Skin of body (tissue), 2 donors: ENCODE data around the gene RCC1. TPM values are rescaled to one million over a fixed set of nuclear protein-coding genes. Genes with fewer than 3 reads are reported as not detected.
"Not testable (repeated sequence)": the region's sequence is repeated elsewhere in the genome, so short reads cannot be mapped to it uniquely, and the experiment has no call there.

Source experiments
- DNase-seq: peaks from one replicate; lab custom pipeline; 2025; lab: John Stamatoyannopoulos, UW
- total RNA-seq: library from RNA; depleted of rRNA; stranded (reverse); fragments of >200 nt; gene quantifications from one replicate; pipeline ENCODE4 v1.2.3, GENCODE V29; 2014

The RCC1 gene, protein sequence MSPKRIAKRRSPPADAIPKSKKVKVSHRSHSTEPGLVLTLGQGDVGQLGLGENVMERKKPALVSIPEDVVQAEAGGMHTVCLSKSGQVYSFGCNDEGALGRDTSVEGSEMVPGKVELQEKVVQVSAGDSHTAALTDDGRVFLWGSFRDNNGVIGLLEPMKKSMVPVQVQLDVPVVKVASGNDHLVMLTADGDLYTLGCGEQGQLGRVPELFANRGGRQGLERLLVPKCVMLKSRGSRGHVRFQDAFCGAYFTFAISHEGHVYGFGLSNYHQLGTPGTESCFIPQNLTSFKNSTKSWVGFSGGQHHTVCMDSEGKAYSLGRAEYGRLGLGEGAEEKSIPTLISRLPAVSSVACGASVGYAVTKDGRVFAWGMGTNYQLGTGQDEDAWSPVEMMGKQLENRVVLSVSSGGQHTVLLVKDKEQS
- 15.8 TPM for total RNA-seq

DNA sequence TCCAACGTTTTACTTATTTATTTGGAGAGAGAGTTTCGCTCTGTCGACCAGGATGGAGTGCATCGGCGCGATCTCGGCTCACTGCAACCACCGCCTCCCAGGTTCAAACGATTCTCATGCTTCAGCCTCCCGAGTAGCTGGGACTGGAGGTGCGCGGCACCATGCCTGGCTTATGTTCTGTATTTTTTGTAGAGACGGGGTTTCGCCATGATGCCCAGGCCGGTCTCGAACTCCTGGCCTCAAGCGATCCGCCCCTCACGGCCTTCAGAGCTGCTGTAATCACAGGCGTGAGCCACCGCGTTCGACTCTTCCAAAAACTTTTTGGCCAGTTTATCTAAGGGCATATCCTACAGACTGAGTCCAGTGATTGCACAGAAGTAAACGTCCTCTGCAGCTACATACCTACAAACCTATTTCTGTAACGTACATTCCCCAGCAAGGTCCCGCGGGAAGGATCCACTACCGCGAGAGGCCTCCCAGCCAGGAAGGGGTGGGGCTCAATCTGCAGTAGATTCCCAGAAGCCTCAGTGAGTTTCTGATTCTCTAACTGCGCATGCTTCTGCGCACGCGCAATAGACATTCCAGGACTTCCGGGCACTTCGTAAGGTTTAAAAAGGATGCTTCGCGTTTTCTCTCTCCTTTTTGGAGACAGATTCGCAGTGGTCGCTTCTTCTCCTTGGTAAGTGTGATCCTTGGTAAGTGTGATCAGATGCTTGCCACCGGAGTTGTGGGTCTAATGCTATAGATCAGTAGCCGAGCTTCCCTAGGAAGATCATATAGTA is at the start of gene RCC1:
Gene RCC1 (plus strand): TSS at position 638 of the 782 bp plus-strand sequence. CDS start 23,824 bp downstream, outside the sequence.
- DNase-seq: peak; percentile 98

DNA sequence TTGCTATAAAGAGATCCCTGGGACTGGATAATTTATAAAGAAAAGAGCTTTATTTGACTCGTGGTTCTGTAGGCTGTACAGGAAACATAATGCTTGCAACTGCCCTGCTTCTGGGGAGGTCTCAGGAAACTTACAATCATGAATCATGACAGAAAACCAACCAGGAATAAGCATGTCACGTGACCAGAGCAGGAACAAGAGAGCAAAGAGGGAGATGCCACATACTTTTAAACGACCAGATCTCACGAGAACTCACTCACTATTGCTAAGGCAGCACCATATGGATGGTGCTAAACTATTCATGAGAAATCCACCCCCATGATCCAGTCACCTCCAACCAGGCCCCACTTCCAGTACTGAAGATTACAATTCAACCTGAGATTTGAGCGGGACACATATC is 49.8 kb upstream of the RCC1 start:
- DNase-seq: peak; percentile 5

DNA sequence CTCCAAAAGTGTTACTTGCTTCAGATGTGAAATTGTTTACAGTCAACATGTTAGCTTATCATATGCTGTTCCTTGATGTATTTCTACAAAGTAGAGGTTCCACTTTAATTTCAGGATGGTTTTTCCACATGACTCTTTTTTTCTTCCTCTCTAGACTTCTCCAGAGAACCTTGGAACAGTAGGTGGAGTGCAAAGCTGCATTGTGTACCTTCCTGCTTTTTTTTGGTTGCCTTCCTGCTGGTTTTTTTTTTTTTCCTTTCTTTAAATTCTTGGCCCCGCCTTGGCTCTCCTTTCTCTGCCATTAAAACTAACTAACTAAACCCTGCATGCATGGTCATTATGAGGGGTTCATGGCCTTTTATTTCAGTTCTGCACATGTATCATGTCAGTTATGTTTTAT is 48.2 kb upstream of the RCC1 start:
- no peak for DNase-seq

DNA sequence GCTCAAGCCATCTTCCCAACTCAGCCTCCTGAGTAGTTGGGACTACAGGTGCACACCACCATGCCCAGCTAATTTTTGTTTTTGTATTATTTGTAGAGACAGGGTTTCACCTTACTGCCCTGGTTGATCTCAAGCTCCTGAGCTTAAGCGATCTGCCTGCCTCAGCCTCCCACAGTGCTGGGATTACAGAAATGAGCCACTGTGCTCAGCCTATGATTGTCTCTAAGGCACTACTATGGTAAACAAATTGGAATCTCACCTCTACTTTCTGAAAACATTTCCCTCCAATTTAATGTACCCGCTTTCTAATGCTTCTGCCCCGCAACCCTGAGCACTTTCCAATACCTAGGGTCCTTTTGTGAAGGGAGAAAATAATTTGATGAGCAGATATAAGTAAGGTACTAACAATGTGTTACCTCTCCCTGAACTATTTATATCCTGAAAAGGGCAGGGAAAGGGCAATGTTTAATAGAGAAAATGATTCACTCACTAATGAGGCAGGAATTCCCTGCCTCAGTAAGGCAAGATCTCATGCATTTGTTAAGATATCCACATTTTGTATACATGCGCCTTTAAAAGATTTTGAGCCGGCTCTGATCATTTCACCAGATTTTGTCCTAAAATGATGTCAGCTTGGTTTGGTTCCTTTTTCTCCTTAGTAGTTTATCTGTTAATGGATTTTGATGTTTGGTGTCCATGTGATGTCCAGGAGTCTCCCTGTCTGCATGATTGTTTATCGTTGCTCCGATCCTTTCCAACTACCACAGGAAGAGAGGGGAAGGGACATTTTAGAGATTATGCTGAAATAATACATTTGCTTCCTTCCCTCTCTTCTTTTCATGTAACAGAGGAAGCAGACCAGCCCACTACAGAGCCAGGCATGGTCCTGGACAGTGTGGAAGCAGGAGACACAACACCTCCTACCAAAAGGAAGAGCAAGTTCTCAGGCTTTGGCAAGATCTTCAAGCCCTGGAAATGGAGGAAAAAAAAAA is 47.3 kb upstream of the RCC1 start:
- DNase-seq: no peak

DNA sequence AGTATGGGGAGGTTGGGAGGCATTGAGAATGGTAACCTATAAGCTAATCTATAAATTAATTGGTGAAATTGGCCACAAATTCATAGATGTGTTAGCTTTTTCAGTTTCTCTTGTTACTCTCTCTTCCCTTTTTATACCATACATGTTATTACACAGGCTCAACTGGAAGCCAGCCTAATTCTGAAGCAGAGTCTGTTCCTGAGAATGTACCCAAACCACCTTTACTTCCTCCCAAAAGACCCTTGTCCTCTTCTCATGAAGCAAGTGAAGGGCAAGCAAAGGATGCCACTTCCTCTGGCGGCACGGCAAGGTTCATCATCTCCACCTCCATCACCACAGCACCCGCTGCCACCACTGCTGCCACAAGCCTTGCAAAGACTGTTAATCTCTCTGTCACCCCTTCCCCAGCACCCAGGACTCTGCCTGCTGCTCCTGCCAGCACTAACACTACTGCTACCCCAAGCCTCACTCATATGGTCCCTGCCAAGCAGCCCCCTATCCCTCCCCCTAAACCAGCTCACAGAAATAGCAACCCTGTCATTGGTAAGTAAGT is 39.5 kb upstream of the RCC1 start:
- DNase-seq: no peak

DNA sequence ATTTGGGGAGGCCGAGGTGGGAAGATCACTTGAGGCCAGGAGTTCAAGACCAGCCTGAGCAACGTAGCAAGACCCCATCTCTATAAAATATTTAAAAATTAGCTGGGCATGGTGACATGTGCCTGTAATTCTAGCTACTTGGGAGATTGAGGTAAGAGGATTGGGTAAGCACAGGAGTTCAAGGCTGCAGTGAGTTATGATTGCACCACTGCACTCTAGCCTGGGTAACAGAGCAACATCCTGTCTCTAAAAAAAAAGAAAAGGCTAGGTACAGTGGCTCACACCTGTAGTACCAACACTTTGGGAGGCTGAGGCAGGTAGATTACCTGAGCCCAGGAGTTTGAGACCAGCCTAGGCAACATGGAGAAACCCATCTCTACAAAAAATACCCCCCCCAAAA is 35.7 kb upstream of the RCC1 start:
- DNase-seq: no peak

DNA sequence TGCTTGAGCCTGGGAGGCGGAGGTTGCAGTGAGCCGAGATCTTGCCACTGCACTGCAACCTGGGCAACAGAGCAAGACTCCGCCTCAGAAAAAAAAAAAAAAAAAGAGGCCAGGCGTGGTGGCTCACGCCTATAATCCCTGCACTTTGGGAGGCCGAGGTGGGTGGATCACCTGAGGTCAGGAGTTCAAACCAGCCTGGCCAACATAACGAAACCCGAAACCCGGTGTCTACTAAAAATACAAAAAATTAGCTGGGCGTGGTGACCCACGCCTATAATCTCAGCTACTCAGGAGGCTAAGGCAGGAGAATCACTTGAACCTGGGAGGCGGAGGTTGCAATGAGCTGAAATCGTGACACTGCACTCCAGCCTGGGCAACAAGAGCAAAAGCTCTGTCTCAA is 26.3 kb upstream of the RCC1 start:
- not testable (repeated sequence) for DNase-seq

DNA sequence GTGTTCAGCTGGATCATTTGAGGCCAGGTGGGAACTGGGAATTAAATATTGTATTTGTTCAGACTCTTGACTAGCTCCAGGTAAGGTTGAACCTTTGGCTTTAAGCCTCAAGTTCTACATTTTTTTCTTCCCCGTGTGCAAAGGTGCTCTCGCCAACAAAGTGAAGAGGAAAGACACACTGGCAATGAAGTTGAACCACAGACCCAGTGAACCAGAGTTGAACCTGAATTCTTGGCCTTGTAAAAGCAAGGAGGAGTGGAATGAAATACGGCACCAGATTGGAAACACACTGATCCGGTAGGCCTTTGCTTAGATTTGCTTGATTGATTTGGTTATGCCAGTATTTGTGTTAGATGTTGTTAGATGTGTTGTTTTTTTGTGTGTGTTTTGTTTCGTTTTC is 25.5 kb upstream of the RCC1 start:
- no peak for DNase-seq

DNA sequence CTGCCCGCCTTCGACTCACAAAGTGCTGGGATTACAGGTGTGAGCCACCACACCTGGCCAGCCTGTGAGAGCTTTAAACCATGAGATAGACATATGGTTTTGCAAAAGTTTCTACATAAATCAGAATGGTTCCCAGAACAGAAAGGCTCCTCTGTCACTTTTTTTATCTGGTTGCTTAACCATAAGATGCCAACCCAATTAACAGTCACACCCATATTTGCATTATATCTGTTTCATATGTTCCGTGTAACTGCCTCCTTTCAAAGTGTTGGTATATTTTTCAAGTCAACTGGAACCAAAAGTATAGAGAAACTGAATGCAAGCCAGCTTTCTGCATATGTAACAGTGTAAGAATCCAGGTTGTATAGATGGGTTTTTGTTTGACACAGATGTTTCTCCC is 23.7 kb upstream of the RCC1 start:
- no peak for DNase-seq

DNA sequence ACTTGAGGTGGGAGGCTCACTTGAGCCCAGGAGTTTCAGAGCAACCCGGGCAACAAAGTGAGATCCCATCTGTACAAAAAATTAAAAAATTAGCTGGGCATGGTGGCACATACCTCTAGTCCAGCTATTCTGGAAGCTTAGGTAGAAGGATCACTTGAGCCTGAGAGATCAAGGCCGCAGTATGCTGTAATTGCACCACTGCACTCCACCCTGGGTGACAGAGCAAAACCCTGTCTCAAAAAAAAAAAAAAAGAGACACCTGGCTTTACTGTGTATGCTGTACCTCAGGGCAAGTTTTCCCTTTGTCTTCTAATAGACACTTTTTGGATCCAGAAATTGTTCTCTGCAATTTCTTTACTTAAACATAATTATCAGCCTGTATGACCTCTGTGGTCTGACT is 23.1 kb upstream of the RCC1 start:
- DNase-seq: no peak

DNA sequence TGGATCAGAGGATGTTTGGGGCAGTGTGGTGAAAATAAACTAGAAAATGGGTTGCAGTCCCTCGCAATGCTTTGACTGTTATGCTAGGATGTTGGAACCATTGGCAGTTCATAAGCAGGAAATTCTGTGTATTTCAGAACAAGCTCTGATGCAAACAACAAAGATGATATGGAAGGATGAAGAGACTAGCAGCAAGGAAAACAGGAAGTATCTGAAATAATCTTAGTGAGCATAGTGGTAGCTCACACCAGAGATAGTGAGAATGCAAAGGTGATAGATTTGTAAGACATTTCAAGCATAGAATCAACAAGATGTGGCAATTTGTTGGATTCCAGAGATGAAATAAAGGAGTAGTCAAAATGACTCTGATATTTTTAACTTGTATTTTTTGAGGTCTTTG is 11.1 kb upstream of the RCC1 start:
- no peak for DNase-seq

DNA sequence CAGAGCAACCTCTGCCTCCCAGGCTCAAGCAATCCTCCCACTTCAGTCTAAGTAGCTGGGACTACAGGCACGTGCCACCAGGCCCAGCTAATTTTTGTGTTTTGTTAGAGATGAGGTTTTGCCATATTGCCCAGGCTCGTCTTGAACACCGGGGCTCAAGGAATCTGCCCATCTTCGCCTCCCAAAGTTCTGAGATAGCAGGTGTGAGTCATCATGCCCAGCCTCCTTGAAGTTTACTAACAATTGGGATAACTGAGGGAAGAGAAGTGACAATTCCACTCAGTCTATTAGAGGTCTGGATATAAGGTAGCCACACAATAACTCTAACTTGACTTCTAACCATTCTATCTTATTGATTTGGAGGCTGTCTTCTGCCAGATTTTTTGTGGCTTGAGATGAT is 6.3 kb upstream of the RCC1 start:
- DNase-seq: no peak

DNA sequence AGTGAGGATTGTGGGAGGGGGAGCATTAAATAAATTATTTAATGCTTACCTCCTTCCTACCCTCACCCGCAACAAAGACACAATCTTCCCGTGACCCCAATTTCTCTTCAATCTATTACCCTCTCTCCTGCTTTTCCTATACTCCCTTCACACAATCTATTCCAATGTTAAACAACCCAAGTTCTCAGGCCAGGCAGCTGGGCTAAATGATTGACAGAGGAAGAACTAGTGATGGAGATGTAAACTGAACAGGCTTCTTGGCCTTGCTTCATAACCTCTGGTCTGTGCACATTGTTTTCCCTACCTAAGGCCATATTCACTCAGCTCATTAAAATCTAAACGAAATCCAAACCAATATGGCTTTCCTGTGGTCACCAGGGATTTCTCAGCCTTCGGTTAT is 3.9 kb upstream of the RCC1 start:
- no peak for DNase-seq

DNA sequence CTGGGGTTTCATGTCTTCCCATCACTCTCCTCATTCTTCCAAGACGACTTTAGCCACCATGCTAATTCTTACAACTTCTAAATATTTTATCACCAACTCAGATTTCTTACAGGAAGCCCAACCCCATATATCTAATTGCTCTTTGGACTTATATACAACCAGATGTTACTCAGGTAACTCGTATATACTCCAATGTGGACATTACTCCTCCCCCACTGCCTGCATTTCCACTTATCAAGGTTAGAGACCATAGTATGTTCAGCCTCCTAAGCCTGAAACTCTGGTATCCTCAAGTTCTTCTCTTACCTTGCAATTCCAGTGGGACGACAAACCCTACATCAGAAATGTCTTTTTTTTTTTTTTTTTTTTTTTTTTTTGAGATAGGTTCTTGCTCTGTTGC is 2.7 kb upstream of the RCC1 start:
- no peak for DNase-seq

DNA sequence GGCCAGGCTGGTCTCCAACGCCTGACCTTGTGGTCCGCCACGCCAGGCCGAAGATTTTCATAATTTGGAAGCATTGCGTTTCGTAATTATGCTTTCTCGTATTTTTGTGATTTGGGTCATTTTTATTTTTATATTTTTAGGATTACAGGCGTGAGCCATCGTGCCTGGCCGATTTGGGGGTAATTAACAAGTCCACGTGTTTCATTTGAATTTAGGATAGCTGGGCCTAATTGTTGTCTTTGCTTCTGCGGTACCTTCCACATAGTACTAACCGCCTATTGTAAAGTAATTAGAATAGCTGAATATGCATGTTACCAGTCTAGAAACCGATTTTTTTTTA is 1.0 kb downstream of the RCC1 start:
- no peak for DNase-seq

DNA sequence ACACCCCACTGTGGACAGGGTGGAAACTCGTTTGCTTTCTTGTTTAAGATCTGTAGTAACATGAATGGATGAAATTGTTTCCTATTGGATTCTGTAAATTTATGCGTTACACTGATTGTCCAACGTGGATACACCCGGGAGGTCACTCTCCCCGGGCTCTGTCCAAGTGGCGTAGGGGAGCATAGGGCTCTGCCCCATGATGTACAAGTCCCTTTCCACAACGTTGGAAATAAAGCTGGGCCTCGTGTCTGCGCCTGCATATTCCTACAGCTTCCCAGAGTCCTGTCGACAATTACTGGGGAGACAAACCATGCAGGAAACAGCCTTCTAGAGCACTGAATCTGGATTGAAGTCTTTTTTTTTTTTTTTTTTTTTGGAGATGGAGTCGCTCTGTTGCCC is 1.4 kb downstream of the RCC1 start:
- DNase-seq: no peak

DNA sequence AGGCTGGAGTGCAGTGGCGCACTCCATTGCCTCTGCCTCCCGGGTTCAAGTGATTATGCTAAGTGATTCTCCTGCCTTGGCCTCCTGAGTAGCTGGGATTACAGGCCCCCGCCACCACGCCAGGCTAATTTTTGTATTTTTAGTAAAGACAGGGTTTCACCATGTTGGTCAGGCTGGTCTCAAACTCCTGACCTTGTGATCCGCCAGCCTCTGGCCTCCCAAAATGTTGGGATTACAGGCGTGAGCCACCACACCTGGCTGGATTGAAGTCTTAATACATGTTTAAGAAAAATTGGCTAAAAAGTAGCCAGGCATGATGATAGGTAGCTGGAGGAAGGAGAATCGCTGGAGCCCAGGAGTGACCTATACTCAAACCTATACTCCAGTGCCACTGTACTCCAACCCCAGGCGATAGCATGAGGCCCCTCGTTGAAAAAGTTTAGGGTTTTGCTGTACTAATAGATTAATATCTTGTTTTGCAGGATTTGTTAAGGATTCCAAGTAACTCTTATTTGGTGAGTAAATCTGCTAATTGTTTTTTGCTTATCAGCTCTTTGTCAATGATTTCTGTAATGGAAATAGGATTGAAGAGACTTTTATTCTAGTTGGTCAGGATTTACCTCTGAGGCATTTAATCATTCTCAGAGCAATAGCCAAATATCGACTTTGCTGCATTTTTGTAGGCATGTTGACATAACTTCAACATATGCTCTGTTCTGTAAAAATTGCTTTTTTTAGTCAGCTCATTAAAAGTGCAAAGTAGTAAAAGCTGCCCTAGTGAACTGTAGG is 2.0 kb downstream of the RCC1 start:
- no peak for DNase-seq

DNA sequence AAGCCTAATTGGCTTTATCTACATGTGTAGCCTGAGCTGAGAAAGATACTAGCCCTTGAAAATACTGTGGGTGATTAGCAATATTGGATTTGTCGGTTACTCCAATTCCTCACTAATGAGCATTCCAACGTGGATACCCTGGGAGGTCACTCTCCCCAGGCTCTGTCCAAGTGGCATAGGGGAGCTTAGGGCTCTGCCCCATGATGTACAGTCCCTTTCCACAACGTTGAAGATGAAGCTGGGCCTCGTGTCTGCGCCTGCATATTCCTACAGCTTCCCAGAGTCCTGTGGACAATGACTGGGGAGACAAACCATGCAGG is 2.6 kb downstream of the RCC1 start:
- DNase-seq: no peak

DNA sequence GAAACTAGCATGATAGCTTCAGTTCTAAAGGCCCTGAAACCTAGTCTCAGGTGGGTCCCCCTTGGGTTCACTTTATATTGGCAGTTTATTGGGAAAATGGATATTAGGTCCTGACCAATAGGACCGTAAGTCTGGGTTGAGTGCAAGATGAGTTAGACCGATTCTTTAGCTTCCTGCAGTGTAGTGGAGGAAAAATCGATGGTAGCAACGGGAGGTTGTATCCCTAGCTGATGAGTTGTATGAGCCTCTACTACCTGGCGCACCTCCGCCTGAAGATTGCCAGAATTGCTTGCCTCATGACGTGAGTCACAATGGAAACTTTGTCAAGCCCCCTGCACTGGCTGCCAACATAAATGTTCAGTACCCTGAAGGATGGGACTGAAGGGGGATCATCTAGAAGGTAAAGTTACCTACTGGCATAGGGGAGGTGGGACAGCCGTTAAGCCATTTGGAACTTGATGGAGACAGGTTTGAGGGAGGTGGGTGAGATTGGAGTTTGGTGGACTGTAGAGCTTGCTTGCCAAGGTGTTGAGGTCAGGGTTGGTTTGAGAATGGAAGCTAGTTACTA is 3.9 kb downstream of the RCC1 start:
- DNase-seq: no peak

DNA sequence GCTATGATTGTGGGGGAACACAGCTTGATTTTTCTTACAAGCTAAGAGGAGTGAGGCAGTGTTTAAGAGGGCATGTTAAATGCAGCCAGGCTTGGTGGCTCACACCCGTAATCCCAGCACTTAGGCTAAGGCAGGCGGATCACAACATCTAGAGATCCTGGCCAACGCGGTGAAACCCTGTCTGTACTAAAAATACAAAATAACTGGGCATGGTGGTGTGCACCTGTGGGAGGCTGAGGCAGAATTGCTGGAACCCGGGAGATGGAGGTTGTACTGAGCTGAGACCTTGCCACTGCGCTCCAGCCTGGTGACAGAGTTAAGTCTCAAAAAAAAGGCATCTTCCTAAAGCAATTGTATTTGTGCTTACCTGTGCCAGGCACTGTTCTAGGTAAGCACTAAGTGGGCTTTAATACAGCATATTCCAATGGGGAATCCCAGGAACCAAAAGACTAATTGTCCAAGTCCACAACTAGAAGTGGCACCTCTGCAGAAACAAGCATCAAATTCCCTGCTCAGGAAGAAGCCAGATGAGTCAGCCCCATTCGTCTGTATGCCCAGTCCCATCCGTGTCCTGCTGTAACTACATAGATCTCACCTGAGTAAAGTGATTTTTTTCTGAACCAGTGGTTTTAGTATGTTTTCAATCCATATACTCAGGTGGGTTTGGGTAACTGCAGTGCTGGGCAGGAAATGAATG is 4.6 kb downstream of the RCC1 start:
- DNase-seq: no peak
